Neuronal stem cell (in vitro differentiated cells): ENCODE results near the gene DHRS9.

Experiments
- DNase-seq: peaks from one replicate; pipeline ENCODE4 v3.0.0-alpha.2; 2013; ENCODE audit warnings: low spot score
- H2AFZ ChIP-seq: one replicate; pipeline ENCODE4 v1.6.1; 2013; ENCODE audit warnings: mild to moderate bottlenecking, low read length, inconsistent platforms
- H2AK5ac ChIP-seq: 2 replicates; pipeline ENCODE4 v1.6.1; 2013; ENCODE audit warnings: low read depth, mild to moderate bottlenecking, inconsistent platforms, low read length, moderate library complexity, mixed read lengths
- H2BK120ac ChIP-seq: 2 replicates; pipeline ENCODE4 v1.6.1; 2013; ENCODE audit warnings: low read depth, mild to moderate bottlenecking, inconsistent platforms, low read length, moderate library complexity, mixed read lengths
- H2BK12ac ChIP-seq: one replicate; pipeline ENCODE4 v1.6.1; 2013; ENCODE audit warnings: low read length, inconsistent platforms
- H2BK15ac ChIP-seq: 2 replicates; pipeline ENCODE4 v1.6.1; 2013; ENCODE audit warnings: mild to moderate bottlenecking, low read length, inconsistent platforms, mixed read lengths
- H2BK5ac ChIP-seq: one replicate; pipeline ENCODE4 v1.6.1; 2013; ENCODE audit warnings: inconsistent platforms, mild to moderate bottlenecking, low read length, moderate library complexity
- H3K14ac ChIP-seq: one replicate; pipeline ENCODE4 v1.6.1; 2013; ENCODE audit warnings: low read length, inconsistent platforms
- H3K18ac ChIP-seq: 2 replicates; pipeline ENCODE4 v1.6.1; 2013; ENCODE audit warnings: low read length, inconsistent platforms
- H3K23ac ChIP-seq: 2 replicates; pipeline ENCODE4 v1.6.1; 2013; ENCODE audit warnings: low read depth, mild to moderate bottlenecking, mixed read lengths, low read length, inconsistent platforms; ENCODE audit not compliant: poor library complexity
- H3K27ac ChIP-seq: replicated peaks from 3 replicates; pipeline ENCODE4 v1.5.1; 2013; ENCODE audit warnings: low read length, inconsistent platforms
- H3K27me3 ChIP-seq, 3 experiments: 2 replicates each; pipeline ENCODE4 v1.6.1; 2013; ENCODE audit warnings: low read length in 3 of 3, mild to moderate bottlenecking in 2 of 3, inconsistent platforms in 1 of 3, low read depth in 1 of 3, mixed read lengths in 1 of 3, moderate library complexity in 1 of 3; ENCODE audit not compliant: control insufficient read depth in 3 of 3, insufficient read depth in 3 of 3
- H3K36me3 ChIP-seq, 2 donors: replicated peaks in 1 of 2; 2 replicates each; pipeline ENCODE4 v1.6.1; 2013; ENCODE audit warnings: low read length in 2 of 2; ENCODE audit not compliant: control insufficient read depth in 2 of 2, insufficient read depth in 2 of 2
- H3K4ac ChIP-seq: 2 replicates; pipeline ENCODE4 v1.6.1; 2013; ENCODE audit warnings: inconsistent platforms, mild to moderate bottlenecking, low read length, moderate library complexity
- H3K4me1 ChIP-seq, 2 donors: 1 replicate in 1 of 2; 2 replicates in 1 of 2; pipeline ENCODE4 v1.6.1; 2013; ENCODE audit warnings: low read length in 2 of 2, low read depth in 1 of 2; ENCODE audit not compliant: control insufficient read depth in 2 of 2, insufficient read depth in 1 of 2
- H3K4me2 ChIP-seq: one replicate; pipeline ENCODE4 v1.6.1; 2013; ENCODE audit warnings: mild to moderate bottlenecking, low read length, inconsistent platforms; ENCODE audit not compliant: insufficient read depth, poor library complexity, severe bottlenecking
- H3K4me3 ChIP-seq, 2 donors: 2 replicates each; pipeline ENCODE4 v1.5.1; 2013; ENCODE audit warnings: low read length in 2 of 2, mild to moderate bottlenecking in 2 of 2, inconsistent platforms in 1 of 2, moderate library complexity in 1 of 2
- H3K79me1 ChIP-seq: one replicate; pipeline ENCODE4 v1.6.1; 2013; ENCODE audit warnings: low read depth, mild to moderate bottlenecking, inconsistent platforms, low read length, moderate library complexity
- H3K9ac ChIP-seq: one replicate; pipeline ENCODE4 v1.6.1; 2013; ENCODE audit warnings: mild to moderate bottlenecking, low read depth, low read length, inconsistent platforms; ENCODE audit not compliant: poor library complexity
- H3K9me3 ChIP-seq, 2 donors: replicated peaks in 1 of 2; 2 replicates each; pipeline versions ENCODE3 to v1.6.1; 2013; ENCODE audit warnings: low read length in 2 of 2, mild to moderate bottlenecking in 2 of 2, inconsistent platforms in 1 of 2, low read depth in 1 of 2, mixed read lengths in 1 of 2, moderate library complexity in 1 of 2; ENCODE audit not compliant: control insufficient read depth in 2 of 2, insufficient read depth in 1 of 2
- H4K8ac ChIP-seq: one replicate; pipeline ENCODE4 v1.6.1; 2013; ENCODE audit warnings: low read depth, mild to moderate bottlenecking, inconsistent platforms, low read length, moderate library complexity
- H4K91ac ChIP-seq: one replicate; pipeline ENCODE4 v1.6.1; 2013; ENCODE audit warnings: low read length, low read depth, mild to moderate bottlenecking, inconsistent platforms; ENCODE audit not compliant: poor library complexity
- WGBS, 2 donors: extraction: QIAGEN DNeasy Blood & Tissue Kit; methylation state at CpG; one replicate each; pipeline ENCODE4 v1.1.7; 2013; ENCODE audit warnings: missing lambda C conversion rate in 2 of 2, mixed read lengths in 1 of 2; ENCODE audit not compliant: insufficient read length in 2 of 2, insufficient replicate concordance in 1 of 2; ENCODE audit errors: extremely low coverage in 2 of 2; 5-methylcytosine and 5-hydroxymethylcytosine counted together

The DHRS9 gene

GRCh38 chr2:169077674-169078240 is 8.4 kb downstream of the DHRS9 start:
- H3K27me3 ChIP-seq, result peaks cover 0 to 24% (median 0%) of the 10 kb centered on the region in 3 experiments
- H3K4me2 ChIP-seq, result no peak overlapping the region
- H2AFZ ChIP-seq, result no peak overlapping the region
- DNase-seq, result no peak
- H3K36me3 ChIP-seq, result no peaks in the 10 kb centered on the region
- H2BK120ac ChIP-seq, result no peak overlapping the region
- no peak overlapping the region for H3K9ac ChIP-seq
- H3K4ac ChIP-seq, result no peak overlapping the region
- no peak overlapping the region for H3K4me3 ChIP-seq
- H3K9me3 ChIP-seq, result no peaks in the 10 kb centered on the region
- no peak overlapping the region for H4K91ac ChIP-seq
- no peak overlapping the region for H3K27ac ChIP-seq
- no peak overlapping the region for H2BK15ac ChIP-seq
- H4K8ac ChIP-seq, result no peak overlapping the region
- no peak overlapping the region for H3K18ac ChIP-seq
- no peak overlapping the region for H3K14ac ChIP-seq
- H2BK12ac ChIP-seq, result no peak overlapping the region
- H3K23ac ChIP-seq, result no peak overlapping the region
- H2BK5ac ChIP-seq, result no peak overlapping the region
- H3K79me1 ChIP-seq, result no peaks in the 10 kb centered on the region
- H2AK5ac ChIP-seq, result no peak overlapping the region
- no peaks in the 10 kb centered on the region for H3K4me1 ChIP-seq
- no CpG with 5 or more reads among the region's 2 CpGs for WGBS, 2 donors

GRCh38 chr2:169080250-169081069 is 11.1 kb downstream of the DHRS9 start:
- H2AFZ ChIP-seq, result no peak overlapping the region
- H3K36me3 ChIP-seq, result no peaks in the 10 kb centered on the region
- no peak overlapping the region for H3K18ac ChIP-seq
- H3K9me3 ChIP-seq, result no peaks in the 10 kb centered on the region
- WGBS, 2 donors, result no CpG with 5 or more reads among the region's 2 CpGs
- DNase-seq, result no peak
- no peak overlapping the region for H3K23ac ChIP-seq
- H3K4me1 ChIP-seq, result no peaks in the 10 kb centered on the region
- no peak overlapping the region for H3K4ac ChIP-seq
- no peak overlapping the region for H3K9ac ChIP-seq
- H4K8ac ChIP-seq, result no peak overlapping the region
- no peaks in the 10 kb centered on the region for H3K79me1 ChIP-seq
- H2AK5ac ChIP-seq, result no peak overlapping the region
- H3K4me2 ChIP-seq, result no peak overlapping the region
- no peak overlapping the region for H2BK5ac ChIP-seq
- H2BK120ac ChIP-seq, result no peak overlapping the region
- H3K27ac ChIP-seq, result no peak overlapping the region
- H2BK12ac ChIP-seq, result no peak overlapping the region
- no peak overlapping the region for H3K14ac ChIP-seq
- H2BK15ac ChIP-seq, result no peak overlapping the region
- no peak overlapping the region for H3K4me3 ChIP-seq
- peaks cover 0 to 24% (median 0%) of the 10 kb centered on the region in 3 experiments for H3K27me3 ChIP-seq
- no peak overlapping the region for H4K91ac ChIP-seq

GRCh38 chr2:169081551-169081950 is 12.2 kb downstream of the DHRS9 start:
- no peaks in the 10 kb centered on the region for H3K9me3 ChIP-seq
- H3K23ac ChIP-seq, result no peak overlapping the region
- H3K4me2 ChIP-seq, result no peak overlapping the region
- H3K36me3 ChIP-seq, result no peaks in the 10 kb centered on the region
- H3K27ac ChIP-seq, result no peak overlapping the region
- H3K4me3 ChIP-seq, result no peak overlapping the region
- no peak overlapping the region for H3K18ac ChIP-seq
- no peak overlapping the region for H2BK15ac ChIP-seq
- no CpG with 5 or more reads among the region's 5 CpGs for WGBS, 2 donors
- H4K91ac ChIP-seq, result no peak overlapping the region
- no peaks in the 10 kb centered on the region for H3K79me1 ChIP-seq
- no peak overlapping the region for H2AFZ ChIP-seq
- H3K14ac ChIP-seq, result no peak overlapping the region
- H2AK5ac ChIP-seq, result no peak overlapping the region
- DNase-seq, result no peak
- H3K9ac ChIP-seq, result no peak overlapping the region
- no peak overlapping the region for H4K8ac ChIP-seq
- peaks cover 0 to 24% (median 0%) of the 10 kb centered on the region in 3 experiments for H3K27me3 ChIP-seq
- H3K4me1 ChIP-seq, result no peaks in the 10 kb centered on the region
- H3K4ac ChIP-seq, result no peak overlapping the region
- H2BK120ac ChIP-seq, result no peak overlapping the region
- H2BK12ac ChIP-seq, result no peak overlapping the region
- no peak overlapping the region for H2BK5ac ChIP-seq

- no peak overlapping the region for H2BK5ac ChIP-seq
- no peak overlapping the region for H3K9ac ChIP-seq
- no peak overlapping the region for H3K14ac ChIP-seq
- no peak overlapping the region for H3K23ac ChIP-seq
- no peaks in the 10 kb centered on the region for H3K36me3 ChIP-seq
- DNase-seq, result no peak
- H3K4ac ChIP-seq, result no peak overlapping the region
- H3K18ac ChIP-seq, result no peak overlapping the region
- no peak overlapping the region for H2BK12ac ChIP-seq
- peaks cover 0 to 2% of the 10 kb centered on the region in 2 donors for H3K4me1 ChIP-seq
- no peaks in the 10 kb centered on the region for H3K79me1 ChIP-seq
- peaks cover 0 to 3% of the 10 kb centered on the region in 2 donors for H3K9me3 ChIP-seq
- no peak overlapping the region for H2BK120ac ChIP-seq
- H2AFZ ChIP-seq, result no peak overlapping the region
- no peak overlapping the region for H3K4me2 ChIP-seq
- H2AK5ac ChIP-seq, result no peak overlapping the region
- H4K8ac ChIP-seq, result no peak overlapping the region
- H3K27ac ChIP-seq, result no peak overlapping the region
- H2BK15ac ChIP-seq, result no peak overlapping the region
- no peak overlapping the region for H4K91ac ChIP-seq
- no CpG with 5 or more reads among the region's 4 CpGs for WGBS, 2 donors
- peaks cover 0 to 25% (median 0%) of the 10 kb centered on the region in 3 experiments for H3K27me3 ChIP-seq
- no peak overlapping the region for H3K4me3 ChIP-seq
Measured at GRCh38 chr2:169082995-169083394, 13.6 kb downstream of the DHRS9 start.
